Gastroesophageal sphincter (tissue), 3 donors: Measurements from ENCODE around the gene C3orf20.

ENCODE experiments used
- CTCF ChIP-seq, 4 experiments: fragments of 200-600 bp in 2 of 4; fragments of 450-650 bp in 2 of 4; sonication (generic) in 1 of 4; IDR thresholded peaks; one replicate each; pipeline ENCODE4 v1.5.1; 2017 to 2019; ENCODE audit warnings: antibody characterized with exemption in 4 of 4, mild to moderate bottlenecking in 2 of 4, moderate library complexity in 2 of 4
- EP300 ChIP-seq: sonication (generic); formaldehyde crosslinking; IDR thresholded peaks from one replicate; pipeline ENCODE4 v1.6.1; 2017; ENCODE audit warnings: antibody characterized with exemption, mild to moderate bottlenecking

DNA sequence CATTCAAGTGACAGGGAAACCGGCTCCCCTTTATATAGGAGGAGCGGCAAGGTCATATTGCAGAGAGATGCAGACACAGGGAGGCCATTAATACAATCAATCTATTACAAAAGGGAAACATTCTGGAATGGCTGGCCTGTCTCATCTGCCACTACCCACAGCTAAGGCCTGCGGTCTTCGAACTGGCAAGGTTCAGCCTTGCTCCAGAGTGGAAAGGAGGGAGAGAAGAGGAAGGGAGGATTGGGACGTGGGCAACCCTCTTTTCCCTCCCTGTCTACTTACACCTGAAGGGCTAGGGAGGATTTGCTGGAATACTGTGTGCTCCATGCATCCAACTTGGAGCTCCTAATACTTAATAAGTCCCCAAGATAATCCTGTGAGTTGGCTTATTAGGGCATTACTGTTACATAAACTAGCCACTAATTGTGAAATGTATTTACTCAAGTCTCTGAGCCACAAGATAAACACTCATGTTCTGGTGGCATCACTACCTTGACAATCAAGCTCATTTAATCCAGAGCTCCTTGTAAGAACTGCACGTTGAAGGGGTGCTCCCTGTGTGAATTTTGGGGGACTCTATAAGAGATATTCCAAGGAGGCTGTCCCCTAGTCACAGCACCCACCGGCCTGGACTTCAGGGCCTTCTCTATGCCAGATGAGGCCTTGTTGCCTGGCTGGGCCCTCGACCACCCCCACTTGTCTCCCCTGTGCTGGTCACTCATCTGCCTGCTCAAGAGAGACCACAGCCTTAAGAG lies 43.1 kb upstream of the C3orf20 start:
- TF ChIP-seq CTCF (IDR thresholded peaks at IDR 0.05): no peak
- TF ChIP-seq EP300: no peak
